GM12878 (cell line): ENCODE results near the gene SPAG6.

Experiments
- CTCF ChIP-seq, 3 experiments: IDR thresholded peaks in 2 of 3; conservative IDR thresholded peaks in 1 of 3; 2 replicates each; pipeline ENCODE4 v1.5.1; 2011; ENCODE audit warnings: low read depth in 3 of 3, low read length in 3 of 3, mild to moderate bottlenecking in 3 of 3, control low read depth in 2 of 3, moderate library complexity in 2 of 3, inconsistent platforms in 1 of 3, mixed read lengths in 1 of 3; ENCODE audit not compliant: control insufficient read depth in 2 of 3, insufficient read depth in 1 of 3; ENCODE audit errors: extremely low read depth in 1 of 3
- POLR2AphosphoS2 ChIP-seq: IDR thresholded peaks from 2 replicates; pipeline ENCODE4 v1.6.1; 2011; ENCODE audit warnings: low read depth, mild to moderate bottlenecking, low read length, improper control_type of control experiment, moderate library complexity
- RFX5 ChIP-seq: IDR thresholded peaks from 2 replicates; pipeline ENCODE4 v1.6.1; 2011; ENCODE audit warnings: low read depth, low read length, improper control_type of control experiment

GRCh38 chr10:22317771-22318565, 27.3 kb upstream of the SPAG6 start:
- TF ChIP-seq POLR2AphosphoS2 = no peak
- TF ChIP-seq RFX5 = no peak
- no peak for TF ChIP-seq CTCF (IDR thresholded peaks at IDR 0.05 in 2 of 3, conservative IDR thresholded peaks at IDR 0.05 in 1 of 3; ENCODE audit: control insufficient read depth in 2 of 3, extremely low read depth in 1 of 3, insufficient read depth in 1 of 3, low read depth in 3 of 3, low read length in 3 of 3)
